Measurements from ENCODE around the gene DCHS1. TPM values are rescaled to one million over a fixed set of nuclear protein-coding genes. Genes with fewer than 3 reads are reported as not detected.

Gene DCHS1
- total and polyA plus RNA-seq, 2 experiments from 2014 or later, result 16.0 to 60.2 TPM

GRCh38 chr11:6637871-6638270 lies 17.7 kb downstream of the DCHS1 start:
- H3K9me3 ChIP-seq (ENCODE audit: low read depth), result no peaks in the 10 kb centered on the region
- TF ChIP-seq CTCF (IDR thresholded peaks at IDR 0.05; ENCODE audit: low read depth, low read length), result no peak
- H3K27ac ChIP-seq, result no peak overlapping the region
- no peaks in the 10 kb centered on the region for H3K27me3 ChIP-seq
- DNase-seq (ENCODE audit: low read depth in 1 of 2, low spot score in 1 of 2), result peak in 1 of 2 donors; percentile 48
- no peak overlapping the region for H3K4me3 ChIP-seq
- peaks cover 6% of the 10 kb centered on the region for H3K36me3 ChIP-seq
- peaks cover 8% of the 10 kb centered on the region for H3K4me1 ChIP-seq (ENCODE audit: low read depth)

GRCh38 chr11:6636480-6636879 lies 19.1 kb downstream of the DCHS1 start:
- H3K4me1 ChIP-seq (ENCODE audit: low read depth), result peaks cover 8% of the 10 kb centered on the region
- H3K36me3 ChIP-seq, result peaks cover 13% of the 10 kb centered on the region
- H3K27ac ChIP-seq, result no peak overlapping the region
- no peak overlapping the region for H3K4me3 ChIP-seq
- no peak for TF ChIP-seq CTCF (IDR thresholded peaks at IDR 0.05; ENCODE audit: low read depth, low read length)
- no peaks in the 10 kb centered on the region for H3K9me3 ChIP-seq (ENCODE audit: low read depth)
- peaks cover 10% of the 10 kb centered on the region for H3K27me3 ChIP-seq
- DNase-seq (ENCODE audit: low read depth in 1 of 2, low spot score in 1 of 2), result no peak

- H3K36me3 ChIP-seq, result peaks cover 15% of the 10 kb centered on the region
These were observed 20.3 kb downstream of the DCHS1 start for GRCh38 chr11:6635082-6635932.

GRCh38 chr11:6634534-6634933 lies 21.1 kb downstream of the DCHS1 start:
- no peak overlapping the region for H3K4me3 ChIP-seq
- peaks cover 8% of the 10 kb centered on the region for H3K4me1 ChIP-seq (ENCODE audit: low read depth)
- no peak for DNase-seq (ENCODE audit: low read depth in 1 of 2, low spot score in 1 of 2)
- H3K9me3 ChIP-seq (ENCODE audit: low read depth), result no peaks in the 10 kb centered on the region
- peaks cover 28% of the 10 kb centered on the region for H3K27me3 ChIP-seq
- peaks cover 16% of the 10 kb centered on the region for H3K36me3 ChIP-seq
- TF ChIP-seq CTCF (IDR thresholded peaks at IDR 0.05; ENCODE audit: low read depth, low read length), result no peak
- H3K27ac ChIP-seq, result no peak overlapping the region

More at GRCh38 chr11:6635082-6635932, 20.3 kb downstream of the DCHS1 start:
- peak in 1 of 2 donors; percentile 70 for DNase-seq (ENCODE audit: low read depth in 1 of 2, low spot score in 1 of 2)
- no peak for TF ChIP-seq CTCF (IDR thresholded peaks at IDR 0.05; ENCODE audit: low read depth, low read length)
- peaks cover 22% of the 10 kb centered on the region for H3K27me3 ChIP-seq
- H3K4me1 ChIP-seq (ENCODE audit: low read depth), result peaks cover 8% of the 10 kb centered on the region
- peak overlapping the region; percentile 64 for H3K27ac ChIP-seq
- H3K4me3 ChIP-seq, result no peak overlapping the region
- H3K9me3 ChIP-seq (ENCODE audit: low read depth), result no peaks in the 10 kb centered on the region

GRCh38 chr11:6633422-6634408 lies 21.9 kb downstream of the DCHS1 start:
- H3K9me3 ChIP-seq (ENCODE audit: low read depth), result no peaks in the 10 kb centered on the region
- peaks cover 8% of the 10 kb centered on the region for H3K4me1 ChIP-seq (ENCODE audit: low read depth)
- H3K36me3 ChIP-seq, result peaks cover 22% of the 10 kb centered on the region

More at GRCh38 chr11:6633422-6634408, 21.9 kb downstream of the DCHS1 start:
- Histone ChIP-seq H3K27me3 (peaks cover 28% of the 10 kb centered on the region), H3K4me3 (no peak overlapping the region), H3K27ac (no peak overlapping the region)
- no peak for TF ChIP-seq CTCF (IDR thresholded peaks at IDR 0.05; ENCODE audit: low read depth, low read length)
- peak; percentile 14 to 31 for DNase-seq (ENCODE audit: low read depth in 1 of 2, low spot score in 1 of 2)

Data from cardiac muscle cell (in vitro differentiated cells and primary cell).